Stimulated activated CD4-positive, alpha-beta T cell treated with anti-CD3 and anti-CD28 coated beads, TNF-alpha, amount 100 ng/mL, for 1 hour (primary cell): ENCODE data around the gene RAB11FIP3.
A peak's percentile ranks its signal among the peaks of the same experiment; 100 is the strongest.

Source experiments
- DNase-seq, 3 donors: peaks; one replicate each; pipeline ENCODE4 v3.0.0-alpha.2; 2020; ENCODE audit warnings: low read depth in 3 of 3, low spot score in 1 of 3

The RAB11FIP3 gene

GRCh38 chr16:424033-424622, 1.3 kb upstream of the RAB11FIP3 start:
- DNase-seq = no peak

GRCh38 chr16:424623-425081, 797 bp upstream of the RAB11FIP3 start:
- DNase-seq = no peak

GRCh38 chr16:425740-426114, 278 bp downstream of the RAB11FIP3 start:
- DNase-seq = peak in 1 of 3 donors; percentile 33

- DNase-seq = no peak
Measured at GRCh38 chr16:426115-426905, 861 bp downstream of the RAB11FIP3 start.

- DNase-seq = no peak
Measured at GRCh38 chr16:426906-427249, 1.4 kb downstream of the RAB11FIP3 start.

GRCh38 chr16:427250-427649, 1.8 kb downstream of the RAB11FIP3 start:
- DNase-seq = no peak

DNA sequence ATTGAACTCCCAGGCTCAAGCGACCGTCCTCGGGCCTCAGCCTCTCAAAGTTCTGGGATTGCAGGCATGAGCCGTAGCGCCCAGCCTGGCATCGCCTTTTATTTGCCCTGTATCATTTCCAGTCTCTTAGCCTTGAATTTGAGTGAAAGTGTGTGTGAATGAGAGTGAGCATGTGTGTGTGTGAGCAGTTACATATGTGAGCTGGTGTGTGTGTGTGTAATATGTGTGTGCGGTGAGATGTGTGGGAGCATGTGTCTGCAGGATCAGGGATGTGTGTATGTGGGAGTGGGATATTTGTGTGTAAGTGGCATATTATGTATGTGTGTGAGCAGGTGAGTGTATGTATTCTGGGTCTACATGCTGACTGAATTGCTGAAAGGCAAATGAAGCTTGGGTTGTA, 5.5 kb downstream of the RAB11FIP3 start:
- no peak for DNase-seq

GRCh38 chr16:440627-441026, 15.2 kb downstream of the RAB11FIP3 start:
- DNase-seq = no peak

DNA sequence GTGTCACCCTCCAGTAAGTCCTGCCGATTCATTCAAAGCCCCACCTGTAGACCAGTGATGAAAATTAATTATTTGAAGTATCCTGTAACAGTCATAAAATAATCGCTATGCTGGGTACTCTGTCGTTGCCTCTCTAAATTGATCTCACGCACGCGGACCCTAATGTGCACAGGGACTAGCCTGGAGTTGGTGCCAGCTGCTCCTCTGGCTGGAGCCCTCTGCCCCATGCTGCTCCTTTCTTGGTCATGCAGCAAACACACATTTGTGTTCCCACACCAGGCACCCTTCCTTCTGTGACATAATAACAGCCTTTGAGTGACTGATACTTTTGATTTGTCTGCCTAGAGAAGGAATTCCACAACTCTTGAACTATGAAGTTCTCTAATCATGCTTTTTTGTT, 16.0 kb downstream of the RAB11FIP3 start:
- DNase-seq = no peak

DNA sequence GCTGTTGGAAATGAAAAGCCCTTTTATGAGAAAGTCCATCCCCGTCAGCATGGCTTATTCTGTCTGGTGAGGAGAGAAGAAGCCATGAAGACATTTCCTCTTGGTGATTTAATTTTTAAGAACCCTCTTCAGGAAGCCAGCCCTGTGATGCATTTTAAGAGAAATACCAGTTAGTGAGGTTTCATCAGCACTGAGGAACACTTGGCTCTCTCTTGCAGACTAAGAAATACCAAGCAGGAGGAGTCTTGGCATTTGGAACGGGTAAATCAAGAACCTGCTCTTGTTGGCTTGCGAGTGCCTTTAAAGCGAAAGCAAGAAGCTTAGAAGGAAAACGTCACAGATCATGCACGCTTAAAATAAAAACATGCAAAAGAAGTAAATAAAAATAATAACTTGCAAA, 17.5 kb downstream of the RAB11FIP3 start:
- DNase-seq = no peak

DNA sequence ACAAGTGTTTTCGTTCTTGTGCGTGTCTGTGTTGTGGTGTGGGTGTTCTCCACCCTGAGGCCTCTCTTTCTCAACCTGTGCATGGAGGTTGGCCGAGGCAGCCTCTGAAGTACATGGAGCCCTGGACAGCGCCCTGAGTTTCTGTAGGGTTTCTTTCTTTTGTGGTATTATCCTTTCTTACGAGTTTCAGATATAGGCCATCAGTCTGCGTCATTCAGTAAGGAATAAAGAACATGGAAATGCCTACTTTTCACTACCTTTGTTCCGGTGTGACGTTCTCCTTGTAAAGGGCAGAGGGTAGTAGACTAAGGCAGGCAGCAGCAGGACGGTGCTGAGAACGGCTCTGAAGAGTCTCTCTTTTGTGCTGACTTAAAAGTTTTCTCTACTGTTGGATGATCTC, 18.6 kb downstream of the RAB11FIP3 start:
- no peak for DNase-seq

DNA sequence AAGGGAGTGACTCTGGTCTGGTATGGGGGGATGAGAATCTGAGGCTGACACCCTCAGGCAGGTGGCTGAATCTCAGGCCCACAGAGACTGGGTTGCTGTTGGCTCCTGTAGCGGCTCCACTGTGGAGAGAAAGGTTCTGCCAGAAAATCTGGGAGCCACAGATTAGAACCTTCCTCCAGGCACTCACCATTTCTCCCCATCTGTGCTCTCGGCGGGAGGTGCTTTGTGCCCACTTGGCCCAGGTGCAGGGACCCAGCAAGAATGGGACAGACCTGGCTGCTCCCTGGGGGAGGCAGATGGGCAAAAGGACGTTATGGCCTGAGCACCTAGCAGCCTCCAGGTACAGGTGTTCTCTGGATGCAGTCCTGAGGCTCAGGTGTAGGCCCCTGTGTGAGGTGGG, 20.1 kb downstream of the RAB11FIP3 start:
- no peak for DNase-seq

DNA sequence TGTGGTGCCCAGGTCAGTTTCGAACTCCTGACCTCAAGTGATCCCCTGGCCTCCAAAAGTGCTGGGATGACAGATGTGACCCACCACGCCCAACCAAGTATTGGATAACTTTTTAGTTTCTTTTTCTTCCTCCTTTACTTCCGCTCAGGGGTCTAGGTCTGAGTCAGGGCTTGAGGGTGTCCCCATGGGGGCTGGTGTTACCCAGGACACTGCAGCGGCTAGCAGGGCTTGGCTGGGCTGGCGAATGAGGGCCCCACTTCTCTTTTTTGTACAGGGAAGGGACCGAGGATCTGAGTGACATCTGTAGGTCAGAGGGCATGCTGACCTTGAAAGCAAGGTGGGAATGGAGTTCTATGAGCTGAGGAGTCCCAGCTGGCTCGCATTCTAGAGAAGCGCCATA, 24.9 kb downstream of the RAB11FIP3 start:
- no peak for DNase-seq

DNA sequence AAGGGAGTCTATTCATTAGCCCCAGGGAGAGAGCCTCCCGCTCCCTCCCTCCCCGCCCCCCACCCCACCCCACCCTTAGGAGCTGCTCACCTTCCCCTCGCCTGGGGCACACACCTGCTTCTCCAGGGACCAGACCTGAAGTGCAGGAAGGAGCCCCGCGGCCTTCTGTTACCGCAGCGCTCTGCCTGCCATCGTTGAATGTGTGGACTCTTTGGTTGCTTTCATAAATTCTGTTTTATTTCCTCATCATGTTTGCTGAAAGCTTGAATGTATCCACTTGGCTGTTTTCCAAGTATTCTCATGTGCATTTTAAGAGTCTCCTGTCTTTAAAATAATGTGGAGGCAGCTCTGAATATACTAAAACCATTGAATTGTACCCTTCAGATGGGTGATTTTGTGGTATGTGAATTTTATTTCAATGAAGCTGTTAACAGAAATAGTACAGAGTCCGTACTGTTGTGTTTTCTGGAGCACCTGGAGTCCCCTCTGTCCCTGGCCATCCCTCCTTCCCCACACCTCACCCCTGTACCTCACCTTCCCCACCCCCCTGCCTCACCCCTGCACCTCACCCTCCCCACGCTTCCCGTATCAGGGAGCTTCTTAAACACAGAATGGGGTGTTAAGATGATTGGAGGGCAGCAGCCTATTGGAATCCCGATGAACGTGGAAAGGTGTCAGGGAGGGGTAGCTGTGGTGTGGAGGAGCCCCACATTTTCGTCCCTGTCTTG, 25.5 kb downstream of the RAB11FIP3 start:
- no peak for DNase-seq

GRCh38 chr16:454397-454940, 29.0 kb downstream of the RAB11FIP3 start:
- DNase-seq = no peak

DNA sequence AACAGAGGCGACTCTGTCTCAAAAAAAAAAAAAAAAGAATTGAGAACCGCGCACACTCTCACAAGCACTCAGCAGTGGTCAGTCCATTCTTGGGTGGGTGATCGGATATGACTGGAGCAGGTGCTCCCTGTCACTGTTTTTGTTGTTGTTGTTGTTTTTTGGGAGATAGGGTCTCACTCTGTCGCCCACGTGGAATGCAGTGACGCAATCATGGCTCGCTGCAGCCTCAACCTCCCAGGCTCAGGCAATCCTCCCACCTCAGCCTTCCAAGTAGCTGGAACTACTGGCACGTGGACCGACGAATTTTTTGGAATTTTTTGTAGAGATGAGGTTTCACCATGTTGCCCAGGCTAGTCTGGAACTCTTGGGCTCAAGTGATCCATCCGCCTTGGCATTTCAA, 30.0 kb downstream of the RAB11FIP3 start:
- DNase-seq = no peak

- no peak for DNase-seq
Measured at GRCh38 chr16:456891-457483, 31.5 kb downstream of the RAB11FIP3 start.

- no peak for DNase-seq
Measured at GRCh38 chr16:457732-458400, 32.4 kb downstream of the RAB11FIP3 start.

- no peak for DNase-seq
Measured at GRCh38 chr16:459761-460160, 34.3 kb downstream of the RAB11FIP3 start.

DNA sequence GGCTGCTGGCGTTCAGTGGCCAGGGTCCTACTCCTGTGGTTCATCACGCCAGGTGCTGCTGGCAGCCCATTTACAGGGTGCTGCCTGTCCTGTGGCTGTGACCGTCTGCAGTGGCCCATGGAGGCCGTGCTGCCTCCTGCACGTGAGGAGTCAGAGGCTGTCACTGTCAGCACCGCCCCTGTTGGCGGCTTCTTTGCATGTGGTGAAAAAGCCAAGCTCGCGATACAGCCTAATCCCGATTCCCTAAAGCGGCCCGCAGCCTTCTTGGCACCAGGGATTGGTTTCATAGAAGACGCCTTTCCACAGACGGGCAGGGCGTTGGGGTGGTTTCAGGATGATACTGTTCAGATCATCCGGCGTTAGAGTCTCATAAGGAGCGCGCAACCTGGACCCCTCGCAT, 35.3 kb downstream of the RAB11FIP3 start:
- no peak for DNase-seq

DNA sequence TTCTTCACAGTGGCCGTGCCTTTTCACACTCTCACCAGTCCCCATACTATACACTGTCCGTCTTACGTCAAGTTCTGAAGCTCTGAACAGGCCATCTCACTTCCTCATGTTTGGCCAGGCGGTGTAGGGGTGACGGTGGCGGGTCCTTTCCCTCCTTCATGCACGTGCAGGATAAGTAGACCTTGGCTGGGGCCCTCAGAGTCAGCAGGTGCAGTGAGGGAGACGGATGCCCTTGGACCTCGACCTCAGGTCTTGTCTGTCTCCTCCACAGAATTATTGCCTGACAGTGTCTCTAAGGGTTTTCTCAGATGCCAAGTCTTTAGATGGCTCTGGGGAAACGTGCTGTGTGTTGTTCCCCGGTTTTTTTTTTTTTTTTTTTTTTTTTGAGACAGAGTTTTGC, 37.6 kb downstream of the RAB11FIP3 start:
- DNase-seq = no peak
